HEK293 (cell line): Measurements from ENCODE around the gene RPS19BP1.

Source experiments
- CTCF ChIA-PET: fragments of 350-600 bp; formaldehyde crosslinking; extraction: SDS; loops from one replicate; lab custom pipeline; 2021; ENCODE audit warnings: antibody characterized with exemption; lab: Yijun Ruan, JAX
- POLR2A ChIA-PET: fragments of 300-600 bp; formaldehyde crosslinking; extraction: SDS; loops from one replicate; lab custom pipeline; 2020; ENCODE audit warnings: antibody characterized with exemption, inconsistent platforms; lab: Yijun Ruan, JAX
- H3K27ac ChIP-seq: fragments of 200-500 bp; sonication (Bioruptor generic); 2 replicates; pipeline ENCODE4 v1.5.1; 2014; ENCODE audit warnings: low read depth, low read length, control low read depth, inconsistent platforms; ENCODE audit errors: extremely low read depth
- H3K36me3 ChIP-seq, 2 experiments: fragments of 200-500 bp in 1 of 2; sonication (Bioruptor generic) in 1 of 2; 1 replicate in 1 of 2; 2 replicates in 1 of 2; pipeline ENCODE4 v1.5.1; 2014 to 2017; ENCODE audit warnings: inconsistent platforms in 2 of 2, low read length in 2 of 2; ENCODE audit not compliant: control insufficient read depth in 2 of 2, insufficient read depth in 1 of 2
- H3K4me1 ChIP-seq: fragments of 200-500 bp; sonication (Bioruptor generic); 2 replicates; pipeline ENCODE4 v1.5.1; 2014; ENCODE audit warnings: mild to moderate bottlenecking, low read length, inconsistent platforms; ENCODE audit not compliant: control insufficient read depth, insufficient read depth
- H3K4me3 ChIP-seq: 2 replicates; pipeline ENCODE4 v1.5.1; 2011; ENCODE audit warnings: low read depth, mild to moderate bottlenecking, control low read depth, low read length, moderate library complexity
- H3K9me3 ChIP-seq: fragments of 200-500 bp; sonication (Bioruptor generic); 2 replicates; pipeline ENCODE4 v1.5.1; 2014; ENCODE audit warnings: low read depth, low read length, inconsistent platforms; ENCODE audit not compliant: control insufficient read depth, insufficient read depth
- MEIS1 ChIP-seq: sonication (generic); formaldehyde crosslinking; IDR thresholded peaks from 2 replicates; pipeline ENCODE4 v1.8.1; 2022; ENCODE audit warnings: missing genetic modification reagents, mild to moderate bottlenecking, borderline replicate concordance
- TRIM28 ChIP-seq: IDR thresholded peaks from 2 replicates; pipeline ENCODE4 v1.6.1; 2011; ENCODE audit warnings: low read length, control low read depth, borderline replicate concordance
- YY2 ChIP-seq: fragments of 450-650 bp; formaldehyde crosslinking; IDR thresholded peaks from 2 replicates; pipeline ENCODE4 v1.5.1; 2016; ENCODE audit warnings: missing biosample characterization, missing genetic modification characterization
- ZBTB20 ChIP-seq: fragments of 450-650 bp; formaldehyde crosslinking; IDR thresholded peaks from 2 replicates; pipeline ENCODE4 v1.5.1; 2016; ENCODE audit warnings: missing biosample characterization, missing genetic modification characterization
- ZBTB8A ChIP-seq: fragments of 450-650 bp; formaldehyde crosslinking; IDR thresholded peaks from 2 replicates; pipeline ENCODE4 v1.5.1; 2016; ENCODE audit warnings: missing biosample characterization, missing genetic modification characterization
- ZNF138 ChIP-seq: fragments of 450-650 bp; formaldehyde crosslinking; IDR thresholded peaks from 2 replicates; pipeline ENCODE4 v1.5.1; 2016; ENCODE audit warnings: missing biosample characterization, missing genetic modification characterization, borderline replicate concordance
- ZNF426 ChIP-seq: fragments of 450-650 bp; formaldehyde crosslinking; IDR thresholded peaks from 2 replicates; pipeline ENCODE4 v1.5.1; 2017; ENCODE audit warnings: missing biosample characterization, missing genetic modification characterization, mild to moderate bottlenecking, inconsistent platforms, moderate library complexity
- ZNF48 ChIP-seq: fragments of 450-650 bp; formaldehyde crosslinking; IDR thresholded peaks from 2 replicates; pipeline ENCODE4 v1.5.1; 2016; ENCODE audit warnings: missing biosample characterization, missing genetic modification characterization
- ZNF610 ChIP-seq: fragments of 450-650 bp; formaldehyde crosslinking; IDR thresholded peaks from 2 replicates; pipeline ENCODE4 v1.5.1; 2016; ENCODE audit warnings: missing biosample characterization, missing genetic modification characterization, borderline replicate concordance
- ZNF785 ChIP-seq: fragments of 450-650 bp; formaldehyde crosslinking; IDR thresholded peaks from 2 replicates; pipeline ENCODE4 v1.5.1; 2016; ENCODE audit warnings: missing biosample characterization, missing genetic modification characterization
- ZSCAN18 ChIP-seq: fragments of 450-650 bp; formaldehyde crosslinking; IDR thresholded peaks from 2 replicates; pipeline ENCODE4 v1.5.1; 2016; ENCODE audit warnings: missing biosample characterization, missing genetic modification characterization
- ZSCAN30 ChIP-seq: fragments of 450-650 bp; IDR thresholded peaks from 2 replicates; pipeline ENCODE4 v1.5.1; 2018; ENCODE audit warnings: missing biosample characterization, mild to moderate bottlenecking, missing genetic modification characterization, moderate library complexity
- TF ChIP-seq, protein P1 (sequence below): fragments of 450-650 bp; formaldehyde crosslinking; IDR thresholded peaks from 2 replicates; pipeline ENCODE4 v1.5.1; 2016; ENCODE audit warnings: missing biosample characterization, missing genetic modification characterization
- TF ChIP-seq, protein P2 (sequence below): fragments of 450-650 bp; formaldehyde crosslinking; IDR thresholded peaks from 2 replicates; pipeline ENCODE4 v1.5.1; 2016; ENCODE audit warnings: missing biosample characterization, missing genetic modification characterization
- TF ChIP-seq, protein P3 (sequence below): fragments of 450-650 bp; formaldehyde crosslinking; IDR thresholded peaks from 2 replicates; pipeline ENCODE4 v1.5.1; 2016; ENCODE audit warnings: missing biosample characterization, missing genetic modification characterization
- TF ChIP-seq, protein P4 (sequence below): fragments of 450-650 bp; formaldehyde crosslinking; IDR thresholded peaks from 2 replicates; pipeline ENCODE4 v1.5.1; 2016; ENCODE audit warnings: missing biosample characterization, missing genetic modification characterization

RPS19BP1 gene

DNA sequence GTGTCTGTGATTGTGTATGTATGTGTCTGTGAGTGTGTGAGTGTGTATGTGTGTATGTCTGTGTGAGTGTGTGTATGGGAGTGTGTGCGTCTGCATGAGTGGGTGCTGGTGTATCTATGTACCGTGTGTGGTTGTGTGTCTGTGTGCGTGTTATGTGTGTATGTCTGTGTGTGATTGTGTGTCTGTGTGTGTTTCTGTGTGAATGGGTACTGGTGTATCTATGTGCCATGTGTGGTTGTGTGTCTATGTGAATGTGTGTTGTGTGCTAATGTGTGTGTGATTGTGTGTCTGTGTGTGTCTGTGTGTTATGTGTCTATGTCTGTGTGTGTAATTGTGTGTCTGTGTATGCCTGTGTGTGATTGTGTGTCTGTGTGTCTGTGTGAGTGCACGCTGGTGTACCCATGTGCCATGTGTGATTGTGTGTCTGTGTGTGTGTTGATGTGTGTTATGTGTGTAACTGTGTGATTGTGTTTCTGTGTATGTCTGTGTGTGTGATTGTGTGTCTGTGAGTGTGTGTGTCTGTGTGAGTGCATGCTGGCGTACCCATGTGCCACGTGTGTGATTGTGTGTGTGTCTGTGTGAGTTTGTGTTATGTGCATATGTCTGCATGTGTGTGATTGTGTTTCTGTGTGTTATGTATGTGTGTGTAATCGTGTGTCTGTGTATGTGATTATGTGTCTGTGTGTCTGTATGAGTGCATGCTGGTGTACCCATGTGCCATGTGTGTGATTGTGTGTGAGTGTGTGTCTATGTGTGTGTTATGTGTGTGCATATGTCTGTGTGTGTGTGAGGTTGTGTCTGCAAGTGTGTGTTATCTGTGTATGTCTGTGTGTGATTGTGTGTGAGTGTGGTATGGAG, 31.3 kb upstream of the RPS19BP1 start (continued):
- TF ChIP-seq ZSCAN18 (peak; percentile 33; the same call in 1 of the 2 replicates), ZNF48 (tag by site-specific recombination) (0 out of 2 replicates have a peak, but pooled peaks have one; percentile 33), ZNF426 (tag by site-specific recombination) (no peak), MEIS1 (CRISPR knock-in tag) (no peak), ZSCAN30 (no peak), ZNF785 (tag by site-specific recombination) (peak; percentile 82; the same call in 1 of the 2 replicates), ZBTB20 (0 out of 2 replicates have a peak, but pooled peaks have one; percentile 31), ZBTB8A (tag by site-specific recombination) (no peak), ZNF138 (tag by site-specific recombination) (no peak), ZNF610 (tag by site-specific recombination) (no peak)
- TF ChIP-seq, protein P1, sequence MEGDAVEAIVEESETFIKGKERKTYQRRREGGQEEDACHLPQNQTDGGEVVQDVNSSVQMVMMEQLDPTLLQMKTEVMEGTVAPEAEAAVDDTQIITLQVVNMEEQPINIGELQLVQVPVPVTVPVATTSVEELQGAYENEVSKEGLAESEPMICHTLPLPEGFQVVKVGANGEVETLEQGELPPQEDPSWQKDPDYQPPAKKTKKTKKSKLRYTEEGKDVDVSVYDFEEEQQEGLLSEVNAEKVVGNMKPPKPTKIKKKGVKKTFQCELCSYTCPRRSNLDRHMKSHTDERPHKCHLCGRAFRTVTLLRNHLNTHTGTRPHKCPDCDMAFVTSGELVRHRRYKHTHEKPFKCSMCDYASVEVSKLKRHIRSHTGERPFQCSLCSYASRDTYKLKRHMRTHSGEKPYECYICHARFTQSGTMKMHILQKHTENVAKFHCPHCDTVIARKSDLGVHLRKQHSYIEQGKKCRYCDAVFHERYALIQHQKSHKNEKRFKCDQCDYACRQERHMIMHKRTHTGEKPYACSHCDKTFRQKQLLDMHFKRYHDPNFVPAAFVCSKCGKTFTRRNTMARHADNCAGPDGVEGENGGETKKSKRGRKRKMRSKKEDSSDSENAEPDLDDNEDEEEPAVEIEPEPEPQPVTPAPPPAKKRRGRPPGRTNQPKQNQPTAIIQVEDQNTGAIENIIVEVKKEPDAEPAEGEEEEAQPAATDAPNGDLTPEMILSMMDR (tag by site-specific recombination): no peak
- TF ChIP-seq, protein P2, sequence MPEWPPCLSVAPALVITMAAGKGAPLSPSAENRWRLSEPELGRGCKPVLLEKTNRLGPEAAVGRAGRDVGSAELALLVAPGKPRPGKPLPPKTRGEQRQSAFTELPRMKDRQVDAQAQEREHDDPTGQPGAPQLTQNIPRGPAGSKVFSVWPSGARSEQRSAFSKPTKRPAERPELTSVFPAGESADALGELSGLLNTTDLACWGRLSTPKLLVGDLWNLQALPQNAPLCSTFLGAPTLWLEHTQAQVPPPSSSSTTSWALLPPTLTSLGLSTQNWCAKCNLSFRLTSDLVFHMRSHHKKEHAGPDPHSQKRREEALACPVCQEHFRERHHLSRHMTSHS (tag by site-specific recombination): peak; percentile 20; the same call in 1 of the 2 replicates
- TF ChIP-seq, protein P3, sequence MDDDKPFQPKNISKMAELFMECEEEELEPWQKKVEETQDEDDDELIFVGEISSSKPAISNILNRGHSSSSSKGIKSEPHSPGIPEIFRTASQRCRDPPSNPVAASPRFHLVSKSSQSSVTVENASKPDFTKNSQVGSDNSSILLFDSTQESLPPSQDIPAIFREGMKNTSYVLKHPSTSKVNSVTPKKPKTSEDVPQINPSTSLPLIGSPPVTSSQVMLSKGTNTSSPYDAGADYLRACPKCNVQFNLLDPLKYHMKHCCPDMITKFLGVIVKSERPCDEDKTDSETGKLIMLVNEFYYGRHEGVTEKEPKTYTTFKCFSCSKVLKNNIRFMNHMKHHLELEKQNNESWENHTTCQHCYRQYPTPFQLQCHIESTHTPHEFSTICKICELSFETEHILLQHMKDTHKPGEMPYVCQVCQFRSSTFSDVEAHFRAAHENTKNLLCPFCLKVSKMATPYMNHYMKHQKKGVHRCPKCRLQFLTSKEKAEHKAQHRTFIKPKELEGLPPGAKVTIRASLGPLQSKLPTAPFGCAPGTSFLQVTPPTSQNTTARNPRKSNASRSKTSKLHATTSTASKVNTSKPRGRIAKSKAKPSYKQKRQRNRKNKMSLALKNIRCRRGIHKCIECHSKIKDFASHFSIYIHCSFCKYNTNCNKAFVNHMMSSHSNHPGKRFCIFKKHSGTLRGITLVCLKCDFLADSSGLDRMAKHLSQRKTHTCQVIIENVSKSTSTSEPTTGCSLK (tag by site-specific recombination): 0 out of 2 replicates have a peak, but pooled peaks have one; percentile 14
- TF ChIP-seq, protein P4, sequence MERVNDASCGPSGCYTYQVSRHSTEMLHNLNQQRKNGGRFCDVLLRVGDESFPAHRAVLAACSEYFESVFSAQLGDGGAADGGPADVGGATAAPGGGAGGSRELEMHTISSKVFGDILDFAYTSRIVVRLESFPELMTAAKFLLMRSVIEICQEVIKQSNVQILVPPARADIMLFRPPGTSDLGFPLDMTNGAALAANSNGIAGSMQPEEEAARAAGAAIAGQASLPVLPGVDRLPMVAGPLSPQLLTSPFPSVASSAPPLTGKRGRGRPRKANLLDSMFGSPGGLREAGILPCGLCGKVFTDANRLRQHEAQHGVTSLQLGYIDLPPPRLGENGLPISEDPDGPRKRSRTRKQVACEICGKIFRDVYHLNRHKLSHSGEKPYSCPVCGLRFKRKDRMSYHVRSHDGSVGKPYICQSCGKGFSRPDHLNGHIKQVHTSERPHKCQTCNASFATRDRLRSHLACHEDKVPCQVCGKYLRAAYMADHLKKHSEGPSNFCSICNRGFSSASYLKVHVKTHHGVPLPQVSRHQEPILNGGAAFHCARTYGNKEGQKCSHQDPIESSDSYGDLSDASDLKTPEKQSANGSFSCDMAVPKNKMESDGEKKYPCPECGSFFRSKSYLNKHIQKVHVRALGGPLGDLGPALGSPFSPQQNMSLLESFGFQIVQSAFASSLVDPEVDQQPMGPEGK: no peak

DNA sequence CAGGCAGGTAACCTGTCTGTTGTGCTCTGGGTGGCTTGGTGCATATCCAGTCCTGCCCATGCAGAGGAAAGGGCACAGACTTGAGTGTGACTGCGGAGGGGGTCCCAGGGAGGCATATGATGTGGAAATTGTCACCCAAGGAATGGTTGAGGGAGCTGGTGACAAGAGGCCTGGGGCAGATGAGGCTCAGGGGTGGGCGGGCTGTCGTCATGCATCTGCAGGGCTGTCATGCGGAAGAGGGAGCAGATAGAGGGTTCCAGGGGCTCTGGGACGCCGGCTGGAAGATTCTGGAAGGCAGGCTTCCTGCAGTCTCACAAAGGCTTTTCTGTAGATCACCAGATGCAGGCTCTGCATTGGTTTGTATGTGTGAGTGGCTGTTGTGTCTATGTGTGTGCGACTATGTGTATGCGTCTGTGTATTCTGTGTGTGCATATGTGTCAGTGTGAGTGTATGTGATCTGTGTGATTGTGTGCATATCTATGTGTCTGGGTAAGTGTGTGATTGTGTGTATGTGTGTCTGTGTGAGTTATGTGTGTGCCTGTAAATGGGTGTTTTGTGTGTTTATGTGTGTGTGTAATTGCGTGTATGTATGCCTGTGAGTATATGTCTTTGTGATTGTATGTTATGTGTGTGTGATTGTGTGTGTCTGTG, 30.4 kb upstream of the RPS19BP1 start:
- Histone ChIP-seq H3K9me3 (no peaks in the 10 kb centered on the region), H3K4me3 (no peak overlapping the region), H3K4me1 (no peaks in the 10 kb centered on the region), H3K27ac (no peak overlapping the region), H3K36me3 (no peaks in the 10 kb centered on the region)
- TF ChIP-seq YY2 (tag by site-specific recombination): 0 out of 2 replicates have a peak, but pooled peaks have one; percentile 8
- no peak for TF ChIP-seq TRIM28
- ChIA-PET CTCF (interaction anchor here (1.4 kb wide), 1 partner anchor 28 kb away, joined by 5 read pairs; no protein-coding TSS in a partner anchor), POLR2A (no interaction called here)
